CD1c-positive myeloid dendritic cell (primary cell): Measurements from ENCODE around the gene ATRN.

Source experiments
- DNase-seq: peaks from one replicate; pipeline ENCODE4 v3.0.0-alpha.2; 2016; ENCODE audit errors: extremely low spot score

The ATRN gene

DNA sequence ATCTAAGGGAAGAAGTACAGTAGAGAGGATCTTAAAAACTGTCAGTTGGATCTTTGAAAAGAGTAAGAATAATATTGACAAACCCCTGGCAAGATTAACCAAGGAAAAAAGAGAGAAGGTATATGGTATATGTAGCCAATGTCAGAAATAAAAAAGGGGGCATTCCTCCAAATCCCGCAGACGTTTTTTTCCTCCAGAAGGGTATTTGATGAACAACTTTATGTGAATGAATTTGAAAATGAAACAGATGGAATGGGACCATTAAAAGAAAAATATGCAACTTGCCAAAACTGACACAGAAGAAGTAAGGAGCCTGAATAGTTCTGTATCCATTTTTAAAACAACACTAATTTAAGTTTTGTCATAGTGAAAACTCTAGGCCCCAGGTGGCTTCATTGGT is 156.7 kb downstream of the ATRN start:
- DNase-seq, result no peak

DNA sequence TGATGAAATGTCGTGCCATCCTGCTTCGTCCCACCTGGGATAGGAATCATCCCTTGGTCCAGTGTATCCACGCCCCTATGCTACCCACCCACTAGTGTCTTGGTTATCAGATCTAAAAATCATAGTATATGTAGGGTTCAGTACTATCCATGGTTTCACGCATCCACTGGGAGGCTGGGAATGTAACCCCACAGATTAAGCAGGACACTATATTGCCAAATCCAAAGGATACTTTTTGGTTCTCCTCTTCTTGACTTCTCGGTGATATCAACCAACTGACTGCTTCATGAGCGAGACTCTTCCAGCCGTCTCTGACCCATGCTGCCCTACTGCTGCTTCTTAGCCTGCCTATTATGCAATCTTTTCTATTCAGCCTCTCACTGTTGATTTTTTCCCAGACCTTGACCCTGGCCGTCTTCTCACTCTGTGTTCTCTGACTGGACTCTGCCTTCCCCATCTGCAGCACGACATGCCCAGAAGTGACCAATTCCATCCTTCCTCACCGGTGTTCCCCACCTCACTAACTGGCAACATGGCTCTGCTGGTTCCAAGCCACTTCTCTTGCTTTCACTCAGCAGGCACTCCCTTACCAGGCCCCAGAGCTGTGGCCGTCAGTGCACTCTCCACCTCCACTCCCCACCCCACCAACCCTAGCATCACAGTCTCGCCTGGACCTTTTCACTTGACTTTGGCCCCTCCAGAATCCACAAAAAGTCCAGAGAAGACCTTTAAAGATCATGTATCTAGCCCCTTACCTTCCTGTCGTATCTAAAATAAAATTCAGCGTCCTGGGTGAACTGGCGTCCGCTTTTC is 157.9 kb downstream of the ATRN start:
- DNase-seq, result no peak

DNA sequence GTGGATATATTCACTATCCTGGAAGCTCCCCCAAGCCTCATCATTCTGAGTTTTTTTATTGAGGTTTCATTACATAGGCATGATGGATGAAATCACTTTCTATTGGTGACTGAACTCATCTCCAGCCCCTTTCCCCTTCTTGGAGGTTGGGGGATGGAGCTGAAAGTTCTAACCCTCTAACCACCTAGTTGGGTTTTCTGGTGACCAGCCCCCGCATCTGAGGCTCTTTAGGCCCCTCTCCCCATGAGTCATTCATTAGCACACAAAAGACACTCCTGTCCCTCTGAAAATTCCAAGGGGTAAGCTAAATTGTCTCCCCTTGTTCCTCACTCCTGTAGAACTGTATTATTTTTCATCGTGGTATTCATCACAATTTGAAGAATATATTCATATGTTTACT is 159.1 kb downstream of the ATRN start:
- DNase-seq, result no peak

DNA sequence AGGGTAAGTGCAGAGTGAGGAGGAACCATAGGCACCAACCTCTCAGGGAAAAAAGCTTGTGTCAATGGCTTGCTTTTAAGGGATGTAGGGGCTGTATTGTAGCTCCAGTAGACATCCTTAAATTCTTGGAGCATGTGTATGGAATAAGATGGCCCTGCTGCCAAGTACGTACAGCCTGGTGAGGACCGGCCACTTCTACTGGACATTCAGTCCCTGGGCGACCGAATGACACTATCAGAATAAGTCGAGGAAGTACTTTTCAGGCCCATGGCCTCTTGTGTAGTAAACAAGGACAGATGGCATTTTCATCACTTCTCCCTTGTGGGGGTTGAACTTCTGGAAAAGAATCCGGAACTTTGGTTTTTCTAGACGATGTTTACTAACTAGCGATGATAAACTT is 159.6 kb downstream of the ATRN start:
- DNase-seq, result no peak

DNA sequence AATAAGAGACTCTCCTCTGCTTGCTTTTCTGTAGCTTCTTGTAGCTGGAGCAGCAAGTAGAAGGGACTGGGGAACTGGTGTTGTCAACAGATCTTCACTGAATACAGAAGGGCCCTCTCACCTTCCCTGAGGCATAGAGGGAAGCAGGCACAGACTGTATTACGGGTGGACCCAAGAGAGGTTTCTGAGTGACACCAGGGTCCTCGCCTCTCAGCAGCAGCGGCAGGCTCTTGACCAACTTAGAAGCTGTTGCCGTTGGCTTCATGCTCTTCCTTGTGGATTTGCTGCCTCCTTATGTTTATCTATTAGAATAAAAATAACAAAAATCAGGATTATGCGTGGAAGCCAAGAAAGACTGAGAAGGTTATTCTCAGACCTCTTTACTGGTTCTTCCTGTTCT is 160.7 kb downstream of the ATRN start:
- no peak for DNase-seq

DNA sequence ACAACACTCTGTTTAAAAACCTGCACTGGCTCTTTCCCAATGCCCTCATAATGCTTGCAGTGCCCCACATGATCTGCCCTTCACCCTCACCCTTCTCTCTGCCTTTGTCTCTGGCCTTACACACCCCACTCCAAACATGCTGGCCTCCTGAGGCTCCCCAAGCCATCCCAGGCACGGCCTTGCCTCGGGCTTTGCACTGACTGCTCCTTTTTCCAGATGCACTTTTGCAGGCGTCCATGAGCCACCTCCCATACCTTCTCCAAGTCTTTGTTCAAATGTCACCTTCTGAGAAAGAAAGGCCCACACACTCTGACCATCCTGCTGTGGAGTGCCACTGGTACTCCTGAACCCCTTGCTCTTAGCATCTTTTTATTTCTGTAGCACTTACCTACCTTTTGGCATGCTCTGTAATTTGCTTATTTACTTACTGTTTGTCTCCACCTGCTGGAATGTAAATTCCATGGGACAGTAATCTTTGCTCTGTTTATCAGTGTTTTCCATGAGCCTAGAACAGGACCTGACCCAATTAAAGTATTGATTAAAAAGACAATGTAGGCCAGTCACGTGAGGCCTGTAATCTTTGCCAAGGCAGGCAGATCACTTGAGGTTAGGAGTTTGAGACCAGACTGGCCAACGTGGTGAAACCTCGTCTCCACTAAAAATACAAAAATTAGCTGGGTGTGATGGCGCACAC is 161.6 kb downstream of the ATRN start:
- DNase-seq, result no peak

DNA sequence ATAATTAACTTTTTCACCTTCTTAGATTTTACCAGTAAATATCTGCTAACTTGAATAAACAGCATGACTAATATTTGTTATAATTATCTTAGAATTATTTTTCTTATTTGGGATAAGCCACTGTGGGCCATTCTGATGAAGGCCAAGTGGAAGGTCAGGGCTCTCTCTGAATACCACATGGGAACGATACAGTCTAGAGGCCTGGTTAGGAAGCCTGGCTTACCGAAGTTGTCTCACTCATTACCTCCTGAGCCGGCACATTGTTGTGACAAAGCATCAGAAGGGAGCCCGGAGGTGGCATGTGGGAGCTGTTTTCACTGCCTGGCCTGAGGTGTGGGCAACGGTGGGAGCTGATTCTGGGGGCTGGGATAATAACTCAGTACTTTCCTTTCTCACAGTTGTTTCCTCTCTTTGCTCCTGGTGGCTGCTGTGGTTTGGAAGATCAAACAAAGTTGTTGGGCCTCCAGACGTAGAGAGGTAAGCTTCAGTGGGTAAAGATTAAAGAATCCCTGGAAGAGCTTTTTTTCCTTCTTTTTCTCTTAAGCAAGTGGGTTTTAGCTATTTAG is 163.2 kb downstream of the ATRN start:
- DNase-seq, result no peak

DNA sequence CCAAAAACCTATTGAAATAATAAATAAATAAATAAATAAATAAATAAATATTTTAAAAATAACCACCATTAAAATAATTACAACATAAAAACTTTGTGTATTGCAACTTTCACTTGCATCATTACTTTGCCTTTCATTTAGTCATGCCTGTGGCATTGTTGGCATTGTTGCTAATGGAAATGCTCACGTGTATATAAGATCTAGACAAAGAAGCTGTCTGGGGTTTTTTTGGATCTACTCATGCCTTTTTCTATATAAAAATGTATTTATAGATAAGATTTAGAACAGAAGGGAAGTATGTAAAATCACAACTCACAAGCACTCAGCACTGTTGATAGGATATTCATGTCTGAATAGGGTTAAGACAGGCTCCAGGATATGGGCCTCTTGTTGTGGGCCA is 164.5 kb downstream of the ATRN start:
- DNase-seq, result no peak

DNA sequence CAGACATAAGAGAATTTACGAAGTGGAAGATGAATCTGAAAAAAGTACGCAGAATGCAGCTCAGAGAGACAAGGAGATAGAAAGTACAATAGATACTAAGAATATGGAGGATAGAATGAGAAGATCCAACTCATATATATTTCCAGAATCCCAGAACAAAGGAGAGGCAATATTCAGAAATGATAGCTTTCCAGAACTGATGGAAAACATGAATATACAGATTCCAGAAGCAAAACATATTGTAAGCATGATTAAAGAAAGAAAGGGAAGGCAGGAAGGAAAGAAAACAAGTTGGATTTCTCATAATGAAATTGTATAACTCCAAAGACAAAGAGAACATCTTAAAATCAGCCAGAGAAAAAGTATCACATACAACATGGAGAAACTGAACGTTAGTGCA is 169.4 kb downstream of the ATRN start:
- DNase-seq, result no peak

DNA sequence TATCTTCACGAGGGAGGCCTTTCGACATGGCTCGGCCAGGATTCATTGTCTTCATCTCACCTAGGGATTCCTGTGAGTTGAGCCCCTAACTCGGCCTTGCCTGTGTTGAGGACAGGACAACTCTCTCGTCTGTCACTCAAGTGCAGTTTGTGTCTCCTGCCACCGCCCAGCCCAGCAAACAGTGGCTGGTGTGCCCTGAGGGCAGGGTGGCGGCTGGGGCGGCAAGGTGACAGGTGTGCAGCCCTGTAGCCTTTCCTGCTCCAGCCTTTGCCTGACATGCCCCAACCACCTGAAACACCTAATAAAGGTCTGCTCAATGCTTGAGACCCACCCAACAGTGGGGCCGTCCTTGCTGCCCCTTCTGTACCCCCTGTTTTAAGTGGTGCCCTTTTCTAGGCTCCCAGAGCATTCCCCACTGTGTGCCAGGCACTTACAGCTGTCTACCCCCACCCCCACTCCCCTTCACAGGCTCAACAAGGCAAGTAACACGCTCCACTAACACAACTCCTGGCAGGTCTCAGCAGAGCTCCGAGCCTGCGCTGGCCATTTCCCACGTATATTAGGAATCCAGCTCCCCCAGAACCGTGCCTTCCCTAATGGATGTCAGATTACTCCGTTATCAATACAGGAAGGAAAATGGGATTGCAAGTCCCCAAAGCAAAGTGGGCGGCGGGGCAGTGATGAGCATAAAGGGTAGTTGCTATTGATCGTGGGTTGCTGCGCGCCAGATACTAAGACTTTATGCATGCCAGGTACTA is 174.7 kb downstream of the ATRN start:
- DNase-seq, result no peak

DNA sequence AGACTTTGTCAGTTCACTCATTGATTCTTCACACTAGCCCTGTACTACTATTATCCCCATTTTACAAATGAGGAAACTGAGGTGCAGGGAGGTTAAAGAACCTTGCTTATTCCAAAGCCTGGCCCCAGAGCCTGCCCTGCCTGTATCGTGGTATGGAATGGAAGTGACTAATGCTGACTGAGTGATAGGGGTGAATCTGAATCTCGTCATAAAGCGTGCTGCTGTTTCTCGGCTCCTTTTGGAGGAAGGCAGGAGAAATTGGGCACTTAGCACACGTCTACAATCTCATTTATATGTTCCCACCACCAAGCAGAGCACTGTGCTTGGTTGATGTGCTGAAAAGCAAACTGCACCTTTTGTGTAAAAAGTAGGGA is 175.2 kb downstream of the ATRN start:
- no peak for DNase-seq

DNA sequence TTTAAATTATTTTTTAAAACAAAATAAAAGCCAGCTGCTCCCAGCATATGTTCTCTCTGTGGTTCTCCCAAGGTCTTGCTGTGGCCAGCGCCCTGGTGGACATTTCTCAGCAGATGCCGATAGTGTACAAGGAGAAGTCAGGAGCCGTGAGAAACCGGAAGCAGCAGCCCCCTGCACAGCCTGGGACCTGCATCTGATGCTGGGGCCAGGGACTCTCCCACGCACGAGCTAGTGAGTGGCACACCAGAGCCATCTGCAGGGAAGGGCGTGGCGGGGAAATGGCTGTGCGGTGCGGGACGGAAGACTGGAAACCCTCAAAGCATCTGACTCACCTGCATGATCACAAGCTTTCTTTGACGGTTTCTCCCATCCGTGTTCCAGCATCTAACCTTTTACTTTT is 175.8 kb downstream of the ATRN start:
- DNase-seq, result no peak

DNA sequence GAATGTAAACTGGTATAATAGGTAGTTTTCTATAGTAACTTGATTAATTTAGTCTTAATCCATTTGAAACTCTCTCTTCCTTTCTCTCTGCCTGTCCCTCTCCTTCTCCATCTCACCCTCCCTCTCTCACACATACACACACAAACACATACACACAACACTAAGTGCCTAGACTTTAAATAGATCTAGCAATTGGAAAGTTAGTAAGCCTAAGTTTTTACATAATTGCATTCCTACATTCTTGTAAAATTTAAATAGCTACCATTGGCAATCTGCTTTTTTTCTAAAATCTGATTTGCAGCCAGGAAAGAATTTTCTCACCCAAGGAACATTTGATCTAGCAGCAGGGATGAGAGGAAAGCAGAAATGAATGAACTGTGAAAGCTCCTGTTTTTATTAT is 176.7 kb downstream of the ATRN start:
- no peak for DNase-seq

DNA sequence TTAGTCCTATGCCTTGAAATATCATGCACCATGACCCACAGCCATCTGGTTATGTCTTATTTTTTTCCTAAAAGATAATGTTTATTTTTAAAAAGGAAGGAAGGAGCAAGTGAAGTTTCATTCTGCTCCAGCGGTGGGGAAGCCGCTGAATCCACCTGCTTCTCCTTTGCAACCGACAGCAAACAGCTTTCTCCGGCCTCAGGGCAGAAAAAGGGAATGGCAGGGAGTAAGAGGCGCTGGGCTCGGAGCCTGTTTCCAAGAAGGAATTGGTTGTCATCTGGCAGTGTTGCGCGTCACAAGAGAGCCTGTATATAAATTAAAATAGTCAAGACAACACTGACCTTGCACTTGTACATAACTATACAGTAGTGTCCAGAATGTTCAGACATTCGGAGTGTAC is 178.1 kb downstream of the ATRN start:
- DNase-seq, result no peak

DNA sequence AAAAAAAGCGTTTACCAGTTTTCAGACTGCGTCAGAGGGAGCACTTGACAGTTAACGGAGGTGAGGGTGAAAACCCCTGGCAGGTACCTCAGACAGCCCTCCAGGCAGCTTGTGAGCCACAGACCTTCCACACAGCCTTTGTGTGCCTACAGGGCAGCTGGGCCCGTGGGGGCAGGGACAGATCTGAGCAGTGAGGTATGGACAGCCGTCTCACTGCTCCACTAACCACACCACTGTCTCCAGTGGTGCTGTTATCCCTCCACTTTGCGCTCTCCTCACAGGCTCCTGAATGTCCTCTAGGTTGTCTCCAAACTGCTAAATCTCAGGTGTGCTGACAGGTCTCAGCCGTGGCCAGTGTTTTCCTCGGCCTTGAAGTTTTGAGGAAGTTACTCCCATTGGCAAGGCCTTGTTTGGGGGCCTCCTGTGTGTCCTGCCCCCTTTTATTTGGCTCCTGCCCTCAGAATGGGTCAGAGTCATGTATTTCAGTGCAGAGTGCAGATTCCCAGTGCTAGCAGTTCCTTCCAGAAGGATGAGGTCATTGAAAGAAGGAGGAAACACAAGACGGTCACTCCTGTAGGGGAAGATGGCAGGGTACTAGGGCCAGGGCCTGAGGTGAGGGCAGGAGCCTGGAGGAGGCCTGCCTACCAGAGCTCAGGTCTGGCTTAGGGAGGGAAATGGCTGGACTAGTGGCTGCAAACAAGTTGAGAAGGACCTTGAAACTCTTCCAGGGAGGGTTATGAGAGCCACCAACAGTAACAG is 180.6 kb downstream of the ATRN start:
- DNase-seq, result no peak

DNA sequence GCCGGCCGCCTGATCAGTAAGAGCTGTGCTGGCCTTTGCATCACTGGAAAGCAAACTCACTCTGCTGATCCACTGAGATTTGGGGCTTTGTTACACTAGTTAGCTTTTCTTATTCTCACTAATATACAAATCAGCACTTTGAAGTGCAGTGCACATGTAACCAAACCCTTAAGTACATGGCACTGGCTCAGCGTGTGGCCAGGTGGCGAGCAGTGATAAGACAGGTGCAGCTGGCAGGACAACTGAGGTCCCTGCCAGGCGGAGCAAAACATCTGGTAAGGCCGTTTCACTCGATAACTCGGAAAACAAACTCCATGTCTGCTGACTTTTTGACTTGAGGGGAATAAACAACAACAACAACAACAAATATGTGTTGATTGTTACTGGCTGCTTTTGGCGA is 181.4 kb downstream of the ATRN start:
- no peak for DNase-seq

DNA sequence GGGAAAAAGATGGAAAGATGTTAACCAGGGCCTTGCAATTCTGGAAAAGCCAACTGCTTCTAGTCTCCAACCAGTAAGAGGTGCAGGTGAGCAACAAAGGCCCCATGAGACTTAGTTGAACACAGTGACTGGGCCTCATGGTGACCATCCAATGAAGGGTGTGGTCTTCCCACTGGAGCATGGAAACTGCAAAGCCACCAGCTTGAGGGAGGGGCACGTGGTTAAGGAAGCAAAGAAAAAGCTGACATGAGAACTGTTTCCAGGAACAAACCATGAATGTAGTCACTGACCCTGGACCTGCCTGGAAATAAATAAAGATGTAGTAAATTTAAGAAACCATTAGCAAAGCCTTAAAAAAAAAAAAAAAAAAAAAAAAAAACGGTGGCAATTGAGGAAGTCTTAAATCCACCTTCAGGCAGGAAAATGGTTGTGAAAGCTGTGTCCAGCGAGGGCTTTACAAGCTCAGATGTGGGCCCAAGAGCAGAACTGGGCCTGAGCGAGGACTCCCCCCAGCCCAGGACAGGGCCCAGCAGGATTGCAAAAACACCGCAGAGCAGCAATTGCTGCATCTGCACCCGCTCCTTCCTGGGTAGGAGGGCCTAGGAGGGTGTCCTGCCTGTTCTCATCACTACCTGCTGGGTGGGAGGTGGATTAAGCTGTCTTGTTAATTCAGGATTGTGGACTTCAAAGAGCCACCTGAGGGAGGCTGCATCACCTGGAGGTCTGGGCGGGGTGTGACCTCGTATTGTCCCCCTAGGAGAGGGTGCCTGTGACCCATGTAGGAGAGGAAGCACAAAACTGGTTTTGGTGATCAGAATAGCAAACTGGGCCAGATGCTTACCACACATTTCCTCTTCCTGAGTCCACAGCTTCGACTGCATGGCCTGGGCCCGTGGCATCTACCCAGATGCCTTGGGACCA is 182.1 kb downstream of the ATRN start:
- peak; percentile 43 for DNase-seq

DNA sequence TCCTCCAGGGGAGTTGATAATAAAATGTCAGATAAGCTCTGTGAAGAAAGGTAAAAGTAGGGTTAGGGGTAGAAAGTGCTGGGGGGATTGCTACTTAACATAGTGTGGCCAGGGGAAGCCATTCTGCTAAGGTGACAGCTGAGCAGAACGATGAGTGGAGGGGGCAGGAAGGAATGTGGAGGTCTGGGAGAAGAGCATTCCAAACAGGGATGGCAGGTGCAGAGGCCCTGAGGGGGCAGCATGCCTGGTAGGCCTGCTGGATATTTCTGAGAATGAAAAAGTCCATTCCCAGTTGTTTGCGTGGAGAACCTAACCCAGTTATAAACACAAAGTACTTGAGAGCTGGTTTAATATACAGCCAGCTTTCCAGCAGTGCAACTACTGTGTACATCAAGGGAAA is 183.1 kb downstream of the ATRN start:
- no peak for DNase-seq

DNA sequence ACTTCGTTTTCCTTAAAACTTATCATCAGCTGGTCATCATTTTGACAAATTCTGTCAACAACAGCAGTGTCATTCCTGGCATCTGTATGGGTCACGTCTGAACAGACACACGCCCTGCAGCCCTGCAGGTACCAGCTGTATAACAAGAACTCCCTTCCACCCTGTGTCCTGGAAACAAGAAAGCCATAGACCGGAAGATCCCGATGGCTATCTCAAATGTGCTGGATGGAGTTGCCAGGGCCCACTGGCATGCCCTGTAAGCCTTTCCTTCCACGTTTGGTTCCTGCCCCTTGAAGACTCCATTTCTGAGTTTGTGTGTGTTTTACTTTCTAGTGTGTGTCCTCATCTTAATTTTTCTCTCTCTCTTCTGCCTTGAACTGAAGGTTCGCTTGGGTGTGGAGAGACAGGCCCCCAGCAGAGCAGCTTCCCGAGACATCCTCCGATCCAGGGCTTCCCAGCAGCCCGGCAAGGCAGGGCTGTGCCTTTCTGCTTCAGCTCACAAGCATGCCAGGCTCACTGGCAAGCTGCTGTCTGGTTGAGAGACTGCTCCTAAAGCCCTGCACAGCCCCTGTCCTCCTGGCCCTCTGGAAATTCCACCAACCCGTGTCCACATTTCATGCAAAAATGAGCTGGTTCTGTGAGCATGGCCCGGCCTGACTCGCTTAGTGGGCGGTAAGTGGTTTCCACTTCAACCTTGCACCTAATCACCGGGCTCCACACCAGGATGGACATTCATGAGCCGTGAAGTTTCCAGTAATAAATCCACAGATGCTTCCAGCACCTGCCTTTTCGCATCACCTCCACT is 183.7 kb downstream of the ATRN start:
- DNase-seq, result no peak

DNA sequence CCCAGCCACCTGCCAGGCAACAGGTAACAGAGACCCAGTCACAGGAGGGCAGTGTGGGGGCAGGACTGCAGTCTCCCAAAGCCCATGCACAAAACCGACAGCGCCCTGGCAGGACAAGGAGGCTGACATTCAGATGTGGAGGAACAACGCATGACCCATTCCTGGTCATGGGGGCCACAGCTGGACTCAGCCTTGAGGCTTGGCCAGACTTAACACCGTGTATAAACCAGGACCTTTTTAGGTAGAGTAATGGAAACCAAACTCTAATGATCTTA is 184.2 kb downstream of the ATRN start:
- no peak for DNase-seq
